HFF-Myc (cell line): Measurements from ENCODE around the gene PRMT7.

ENCODE experiments used
- DNase-seq: peaks from one replicate; pipeline ENCODE4 v3.0.0-alpha.2; 2011; ENCODE audit warnings: low read depth; ENCODE audit errors: extremely low read depth
- H3K4me3 ChIP-seq: replicated peaks from 2 replicates; pipeline ENCODE4 v1.5.1; 2011; ENCODE audit warnings: low read depth, mild to moderate bottlenecking, control low read depth, low read length
- CTCF ChIP-seq: IDR thresholded peaks from 2 replicates; pipeline ENCODE4 v1.5.1; 2012; ENCODE audit warnings: mild to moderate bottlenecking, low read depth, low read length, control low read depth; ENCODE audit errors: missing control alignments

Gene PRMT7

GRCh38 chr16:68370581-68371275, 59.9 kb downstream of the PRMT7 start:
- TF ChIP-seq CTCF, result no peak
- H3K4me3 ChIP-seq, result no peak overlapping the region
- DNase-seq, result no peak

DNA sequence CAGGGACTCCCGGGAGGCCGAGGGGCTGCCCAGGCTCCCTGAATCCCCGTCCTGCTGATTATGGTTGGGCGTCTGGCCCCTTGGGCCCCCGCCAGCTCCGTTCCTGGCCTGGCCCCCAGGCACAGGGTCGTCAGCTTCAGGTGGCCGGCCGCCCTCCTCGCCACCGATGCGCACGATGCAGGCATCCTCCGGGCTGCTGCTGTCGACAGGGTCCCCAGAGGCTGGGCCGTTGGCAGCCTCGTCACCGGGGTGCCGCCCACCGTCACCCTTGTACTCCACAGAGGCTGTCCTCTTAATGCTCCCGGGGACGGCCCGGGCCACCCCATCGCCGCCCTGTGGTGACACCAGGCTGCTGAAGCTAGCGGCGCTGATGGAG, 60.4 kb downstream of the PRMT7 start:
- DNase-seq, result no peak
- H3K4me3 ChIP-seq, result no peak overlapping the region
- no peak for TF ChIP-seq CTCF

- H3K4me3 ChIP-seq, result no peak overlapping the region
- TF ChIP-seq CTCF, result no peak
- DNase-seq, result no peak
Measured at GRCh38 chr16:68371706-68372380, 61.0 kb downstream of the PRMT7 start.

GRCh38 chr16:68372381-68372720, 61.5 kb downstream of the PRMT7 start:
- TF ChIP-seq CTCF, result no peak
- H3K4me3 ChIP-seq, result no peak overlapping the region
- no peak for DNase-seq

GRCh38 chr16:68372806-68373205, 62.0 kb downstream of the PRMT7 start:
- no peak for DNase-seq
- H3K4me3 ChIP-seq, result no peak overlapping the region
- TF ChIP-seq CTCF, result no peak

GRCh38 chr16:68373528-68374245, 62.9 kb downstream of the PRMT7 start:
- no peak overlapping the region for H3K4me3 ChIP-seq
- no peak for DNase-seq
- TF ChIP-seq CTCF, result no peak
